SIG-M5 (cell line): ENCODE data around the gene WDR70.
"Not testable (repeated sequence)": the region's sequence is repeated elsewhere in the genome, so short reads cannot be mapped to it uniquely, and the experiment has no call there.

Experiments
- DNase-seq: peaks from one replicate; lab custom pipeline; 2025; lab: John Stamatoyannopoulos, UW

The WDR70 gene

DNA sequence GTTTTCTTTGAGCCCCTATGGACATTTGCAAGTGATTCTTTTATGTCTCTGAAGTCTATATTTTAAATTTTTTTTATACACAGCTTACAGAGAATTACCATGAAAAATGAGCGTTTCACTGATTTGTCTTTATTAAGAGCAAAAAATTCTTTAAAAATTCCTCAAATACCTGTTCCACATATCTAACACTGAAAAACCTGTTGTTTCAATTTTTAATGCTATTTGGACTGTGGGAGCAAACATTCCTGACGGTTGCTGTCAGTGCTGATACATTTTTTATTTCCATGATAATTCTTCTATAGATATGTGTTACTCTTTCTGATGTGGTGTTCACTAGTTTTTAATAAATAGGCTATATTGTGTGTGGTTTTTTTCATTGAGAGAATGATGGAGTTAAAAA, 261.0 kb downstream of the WDR70 start:
- DNase-seq = no peak

- DNase-seq = no peak
These were observed 262.8 kb downstream of the WDR70 start for GRCh38 chr5:37641933-37642332.

DNA sequence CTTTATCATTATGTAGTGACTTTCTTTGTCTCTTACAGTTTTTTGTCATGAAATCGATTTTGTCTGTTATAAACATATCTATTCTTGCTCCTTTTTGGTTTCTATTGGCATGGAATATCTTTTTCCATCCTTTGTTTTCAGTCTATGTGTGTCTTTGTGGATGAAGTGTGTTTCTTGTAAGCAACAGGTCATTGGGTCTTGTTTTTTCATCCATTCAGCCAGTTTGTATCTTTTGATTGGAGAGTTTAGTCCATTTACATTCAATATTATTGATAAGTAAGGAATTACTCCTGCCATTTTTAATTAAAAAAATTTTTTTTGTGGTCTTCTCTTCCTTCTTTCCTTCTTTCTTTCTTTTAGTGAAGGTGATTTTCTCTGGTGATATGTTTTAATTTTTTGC, 266.6 kb downstream of the WDR70 start:
- no peak for DNase-seq

DNA sequence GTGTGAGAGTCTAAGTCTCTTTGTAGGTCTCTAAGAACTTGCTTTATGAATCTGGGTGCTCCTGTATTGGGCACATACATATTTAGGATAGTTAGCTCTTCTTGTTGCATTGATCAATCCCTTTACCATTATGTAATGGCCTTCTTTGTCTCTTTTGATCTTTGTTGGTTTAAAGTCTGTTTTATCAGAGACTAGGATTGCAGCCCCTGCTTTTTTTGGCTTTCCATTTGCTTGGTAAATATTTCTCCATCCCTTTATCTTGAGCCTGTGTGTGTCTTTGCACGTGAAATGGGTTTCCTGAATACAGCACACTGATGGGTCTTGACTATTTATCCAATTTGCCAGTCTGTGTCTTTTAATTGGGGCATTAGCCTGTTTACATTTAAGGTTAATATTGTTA, 275.4 kb downstream of the WDR70 start:
- DNase-seq = not testable (repeated sequence)

- DNase-seq = no peak
These were observed 277.9 kb downstream of the WDR70 start for GRCh38 chr5:37657046-37657445.

GRCh38 chr5:37658440-37658839, 279.3 kb downstream of the WDR70 start:
- no peak for DNase-seq

- no peak for DNase-seq
These were observed 281.2 kb downstream of the WDR70 start for GRCh38 chr5:37660319-37660718.

- no peak for DNase-seq
These were observed 282.3 kb downstream of the WDR70 start for GRCh38 chr5:37661227-37661920.

DNA sequence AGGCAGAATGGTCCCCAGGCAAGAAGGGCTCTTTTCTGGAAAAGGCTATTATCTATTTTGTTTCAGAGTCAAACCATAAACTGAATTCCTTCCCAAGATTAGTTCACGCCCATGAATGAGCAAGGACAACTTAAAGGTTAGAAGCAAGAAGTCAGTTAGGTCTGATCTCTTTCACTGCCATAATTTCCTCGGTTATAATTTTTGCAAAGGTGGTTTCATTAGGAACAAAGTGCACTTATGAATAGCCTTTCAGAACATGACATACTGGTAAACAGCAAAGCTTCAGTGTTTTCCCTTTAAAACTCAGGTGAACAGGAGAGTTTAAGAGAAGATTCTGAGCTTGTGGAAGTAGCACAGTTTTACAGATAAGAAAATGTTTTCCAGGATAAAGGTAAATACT, 282.8 kb downstream of the WDR70 start:
- DNase-seq = no peak

GRCh38 chr5:37662362-37662761, 283.2 kb downstream of the WDR70 start:
- no peak for DNase-seq

GRCh38 chr5:37662789-37663485, 283.8 kb downstream of the WDR70 start:
- DNase-seq = no peak

GRCh38 chr5:37663538-37663937, 284.4 kb downstream of the WDR70 start:
- DNase-seq = no peak

- DNase-seq = no peak
These were observed 285.4 kb downstream of the WDR70 start for GRCh38 chr5:37664551-37664950.

DNA sequence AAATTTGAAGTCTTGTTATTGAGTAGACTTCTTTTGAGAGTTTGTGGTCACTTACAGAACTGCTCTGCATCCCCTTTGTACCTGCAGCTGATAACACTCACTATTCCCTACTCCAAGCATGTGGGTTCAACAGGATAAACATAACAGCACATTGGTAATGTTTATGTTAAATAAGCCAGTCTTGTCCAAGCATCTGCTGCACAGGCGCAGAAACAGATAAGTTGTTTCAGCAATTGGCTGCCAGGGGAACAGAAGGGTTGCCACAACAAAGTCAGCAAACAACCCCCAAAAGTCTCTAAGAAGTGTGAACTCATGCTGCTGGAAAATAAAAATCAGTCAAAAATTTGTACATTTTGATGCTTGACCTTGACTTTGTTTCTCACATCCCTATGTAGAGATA, 286.2 kb downstream of the WDR70 start:
- no peak for DNase-seq

DNA sequence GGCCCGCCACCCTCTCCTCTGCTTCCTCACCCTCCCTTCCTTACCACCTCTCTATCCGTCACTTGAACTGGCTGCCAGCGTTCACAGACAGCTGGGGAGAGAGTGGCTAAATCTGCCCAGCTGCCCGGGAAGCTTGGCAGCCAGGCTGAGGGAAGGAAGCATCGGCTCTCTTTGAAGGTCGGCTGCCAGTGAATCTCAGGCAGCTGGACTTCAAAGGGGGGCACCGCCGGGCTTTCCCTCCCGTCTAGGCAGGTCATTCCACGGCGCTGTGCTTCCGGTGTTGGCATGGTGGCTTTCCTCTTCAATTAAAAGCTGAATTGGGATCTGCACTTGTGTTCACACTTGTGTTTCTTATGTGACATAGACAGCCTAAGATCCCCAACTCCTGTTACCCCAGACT, 286.8 kb downstream of the WDR70 start:
- no peak for DNase-seq

- DNase-seq = no peak
These were observed 288.3 kb downstream of the WDR70 start for GRCh38 chr5:37667430-37667829.

DNA sequence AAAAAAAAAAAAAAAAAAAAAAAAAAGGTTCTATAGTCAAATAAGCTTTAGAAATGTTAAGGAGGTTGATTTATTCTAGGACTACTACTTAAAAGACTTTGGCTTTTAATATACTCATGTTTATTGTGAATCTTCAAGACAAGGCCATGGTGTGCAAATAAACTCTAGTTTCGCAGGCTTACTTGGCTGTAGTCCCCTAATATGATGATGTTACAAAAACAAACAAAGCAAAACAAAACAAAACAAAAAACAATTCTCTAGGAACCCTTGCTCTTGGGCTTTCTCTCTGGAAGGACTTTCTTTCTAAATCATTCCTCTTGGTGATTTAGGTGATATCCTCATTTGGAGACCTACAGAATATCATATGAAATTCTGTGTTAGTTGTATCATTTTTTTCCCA, 288.7 kb downstream of the WDR70 start:
- no peak for DNase-seq

- DNase-seq = no peak
These were observed 289.5 kb downstream of the WDR70 start for GRCh38 chr5:37668524-37669047.

GRCh38 chr5:37672118-37672588, 293.0 kb downstream of the WDR70 start:
- peak; percentile 62 for DNase-seq

- DNase-seq = not testable (repeated sequence)
These were observed 295.2 kb downstream of the WDR70 start for GRCh38 chr5:37674361-37674760.

DNA sequence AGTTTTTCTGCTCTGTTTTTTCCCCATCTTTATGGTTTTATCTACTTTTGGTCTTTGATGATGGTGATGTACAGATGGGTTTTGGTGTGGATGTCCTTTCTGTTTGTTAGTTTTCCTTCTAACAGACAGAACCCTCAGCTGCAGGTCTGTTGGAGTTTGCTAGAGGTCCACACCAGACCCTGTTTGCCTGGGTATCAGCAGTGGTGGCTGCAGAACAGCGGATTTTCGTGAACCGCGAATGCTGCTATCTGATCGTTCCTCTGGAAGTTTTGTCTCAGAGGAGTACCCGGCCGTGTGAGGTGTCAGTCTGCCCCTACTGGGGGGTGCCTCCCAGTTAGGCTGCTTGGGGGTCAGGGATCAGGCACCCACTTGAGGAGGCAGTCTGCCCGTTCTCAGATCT, 300.2 kb downstream of the WDR70 start:
- DNase-seq = not testable (repeated sequence)

GRCh38 chr5:37679903-37680302, 300.8 kb downstream of the WDR70 start:
- DNase-seq = not testable (repeated sequence)

DNA sequence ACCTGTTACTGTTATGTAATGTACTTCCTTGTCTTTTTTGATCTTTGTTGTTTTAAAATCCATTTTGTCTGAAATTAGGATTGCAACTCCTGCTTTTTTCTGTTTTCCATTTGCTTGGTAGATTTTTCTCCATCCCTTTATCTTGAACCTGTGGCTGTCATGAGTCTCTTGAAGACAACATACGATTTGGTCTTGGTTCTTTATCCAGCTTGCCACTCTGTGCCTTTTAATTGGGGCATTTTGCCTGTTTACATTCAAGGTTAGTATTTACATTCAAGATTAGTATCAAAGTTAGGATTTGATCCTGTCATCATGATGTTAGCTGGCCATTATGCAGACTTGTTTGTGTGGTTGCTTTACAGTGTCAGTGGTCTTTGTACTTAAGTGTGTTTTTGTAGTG, 304.0 kb downstream of the WDR70 start:
- DNase-seq = no peak
